HG02588 (cell line): ENCODE data around the gene C9orf85.
A peak's percentile ranks its signal among the peaks of the same experiment; 100 is the strongest.
"Not testable (repeated sequence)": the region's sequence is repeated elsewhere in the genome, so short reads cannot be mapped to it uniquely, and the experiment has no call there.

Experiments used
- ATAC-seq: cut with Tn5 transposase; IDR thresholded peaks from one replicate; pipeline ENCODE4 v1.9.1; 2021; ENCODE audit warnings: mild to moderate bottlenecking, moderate library complexity; ENCODE audit not compliant: unreplicated experiment

The C9orf85 gene

DNA sequence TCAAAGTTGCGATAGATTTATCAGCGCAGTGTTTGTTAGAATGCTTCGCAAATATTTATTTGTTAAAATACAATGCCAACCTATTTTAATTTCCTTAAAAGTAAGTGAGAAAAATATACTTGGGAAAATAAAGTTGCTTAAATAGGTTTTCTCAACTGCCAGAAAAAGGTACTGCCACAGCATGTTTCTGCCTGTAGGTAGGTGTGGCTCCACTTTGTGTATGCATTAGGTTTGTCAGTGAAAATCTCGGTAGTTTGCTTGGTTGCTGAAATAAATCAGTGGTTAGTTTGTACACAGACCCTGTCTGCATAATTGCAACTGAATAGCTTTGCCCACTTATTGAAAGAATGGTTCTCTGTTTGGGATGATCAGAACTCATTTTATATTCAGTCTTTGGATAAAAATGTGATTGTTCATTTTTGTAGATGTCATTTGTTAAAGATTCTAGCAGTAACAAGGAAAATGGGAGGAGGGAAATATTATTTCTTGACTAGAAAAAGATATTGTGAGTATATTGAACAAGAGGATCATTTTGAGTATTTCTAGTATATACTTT is 25.7 kb downstream of the C9orf85 start:
- no peak for ATAC-seq

DNA sequence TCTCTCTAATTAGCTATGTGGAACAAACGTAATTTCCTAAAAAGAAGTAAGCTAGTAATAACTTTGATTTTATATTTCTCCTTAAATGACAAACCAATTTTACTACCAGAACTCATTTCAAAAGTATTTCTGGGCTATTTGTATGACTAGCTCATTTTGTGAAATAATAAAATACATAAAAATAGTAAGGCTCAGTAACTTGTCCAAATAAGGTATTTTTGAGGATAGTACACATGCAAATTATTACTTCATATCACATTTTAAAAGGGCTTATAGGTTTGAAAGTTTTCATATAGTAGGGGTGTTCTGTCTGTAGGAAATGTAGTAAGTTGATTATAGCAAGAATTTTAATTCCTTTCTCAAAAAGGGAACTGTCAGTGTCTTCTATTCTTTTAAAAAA is 26.5 kb downstream of the C9orf85 start:
- ATAC-seq: no peak

DNA sequence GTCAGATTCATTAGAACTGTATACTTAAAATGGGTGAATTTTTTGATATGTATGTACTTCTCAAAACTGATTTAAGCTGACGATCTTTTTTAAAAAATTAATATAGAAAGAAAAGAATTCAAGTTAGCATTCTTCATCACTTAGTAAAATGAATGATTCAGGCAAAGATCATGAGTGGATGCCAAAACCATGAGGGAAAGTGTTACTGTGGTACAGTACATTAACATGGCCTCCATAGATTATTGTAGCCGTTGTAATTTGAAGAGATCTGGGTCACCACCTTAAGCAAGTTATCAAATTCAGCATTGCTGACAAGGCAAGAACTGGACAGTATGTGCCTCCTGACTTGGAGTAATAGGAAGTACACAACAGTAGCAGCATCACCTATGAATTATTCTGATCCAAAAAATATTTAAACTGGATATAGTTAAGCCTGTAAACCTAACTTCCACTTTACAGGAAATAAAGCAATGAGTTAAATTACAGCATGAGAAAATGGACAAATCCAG is 29.7 kb downstream of the C9orf85 start:
- no peak for ATAC-seq

DNA sequence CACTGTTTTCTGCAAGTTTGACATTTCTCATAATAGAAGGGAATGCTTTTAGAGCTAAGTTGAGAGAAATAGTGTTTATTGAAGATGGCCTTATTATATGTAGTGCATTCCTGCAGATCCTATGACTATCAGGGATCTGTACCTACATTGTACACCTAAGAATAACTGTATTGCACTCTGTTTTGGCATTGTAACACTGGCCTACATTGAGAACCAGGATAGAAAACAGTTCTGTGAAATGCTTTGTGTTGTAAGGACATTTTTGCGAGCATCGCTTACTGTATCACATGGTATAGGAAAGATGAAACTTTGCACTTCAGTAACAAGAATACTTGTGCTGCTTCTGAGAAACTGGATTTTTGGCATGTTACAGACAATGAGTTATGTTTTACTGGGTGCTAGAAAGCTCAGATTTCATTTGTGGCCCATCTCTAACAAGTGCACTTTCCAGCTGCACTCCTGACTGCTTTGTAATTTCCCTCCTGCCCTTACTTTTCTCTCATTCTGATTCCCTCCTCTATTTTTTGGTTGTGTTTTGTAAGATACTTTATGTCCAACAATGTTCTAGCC is 30.6 kb downstream of the C9orf85 start:
- no peak for ATAC-seq

DNA sequence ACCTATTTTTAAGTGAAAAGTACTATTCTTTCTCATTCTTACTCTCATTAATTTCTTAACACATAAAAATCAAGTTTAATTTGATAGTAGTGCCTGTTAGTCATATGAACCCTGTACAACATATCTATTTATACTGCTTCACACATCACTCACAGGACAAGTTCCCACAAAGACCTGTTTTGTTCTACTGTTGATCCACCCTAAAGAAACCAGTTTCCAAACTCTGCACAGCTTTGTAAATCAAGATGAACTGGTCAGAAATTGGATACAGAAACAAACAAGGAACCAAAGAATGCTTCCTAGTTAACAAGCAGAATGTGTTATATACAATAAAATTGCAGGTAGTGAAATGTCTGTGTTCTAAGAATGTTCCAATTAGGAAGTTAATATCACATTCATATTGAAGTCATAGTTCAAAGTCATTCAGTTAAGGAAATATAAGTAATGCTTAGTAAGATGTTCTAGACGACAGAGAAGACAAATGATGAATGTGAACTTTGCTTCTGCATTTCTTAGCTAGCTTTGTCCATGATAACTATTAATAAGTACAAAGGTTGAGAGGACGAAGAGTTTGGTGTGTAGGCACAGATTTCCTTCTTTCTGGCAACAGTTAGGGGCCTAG is 33.4 kb downstream of the C9orf85 start:
- ATAC-seq: no peak

DNA sequence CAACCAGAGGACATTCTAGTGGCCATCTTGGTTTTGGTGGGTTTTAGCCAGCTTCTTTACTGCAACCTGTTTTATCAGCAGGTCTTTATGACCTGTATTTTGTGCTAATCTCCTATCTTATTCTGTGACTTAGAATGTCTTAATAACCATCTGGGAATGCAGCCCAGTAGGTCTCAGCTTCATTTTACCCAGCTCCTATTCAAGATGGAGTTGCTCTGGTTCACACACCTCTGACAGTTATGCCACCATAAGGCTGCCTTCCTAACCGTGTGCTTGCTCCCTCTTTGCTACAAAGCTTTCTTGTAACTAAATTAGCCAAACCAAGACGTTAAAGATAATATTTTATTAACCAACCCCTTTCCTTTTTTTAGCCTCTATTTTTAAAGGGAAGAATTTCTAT is 43.2 kb downstream of the C9orf85 start:
- not testable (repeated sequence) for ATAC-seq

DNA sequence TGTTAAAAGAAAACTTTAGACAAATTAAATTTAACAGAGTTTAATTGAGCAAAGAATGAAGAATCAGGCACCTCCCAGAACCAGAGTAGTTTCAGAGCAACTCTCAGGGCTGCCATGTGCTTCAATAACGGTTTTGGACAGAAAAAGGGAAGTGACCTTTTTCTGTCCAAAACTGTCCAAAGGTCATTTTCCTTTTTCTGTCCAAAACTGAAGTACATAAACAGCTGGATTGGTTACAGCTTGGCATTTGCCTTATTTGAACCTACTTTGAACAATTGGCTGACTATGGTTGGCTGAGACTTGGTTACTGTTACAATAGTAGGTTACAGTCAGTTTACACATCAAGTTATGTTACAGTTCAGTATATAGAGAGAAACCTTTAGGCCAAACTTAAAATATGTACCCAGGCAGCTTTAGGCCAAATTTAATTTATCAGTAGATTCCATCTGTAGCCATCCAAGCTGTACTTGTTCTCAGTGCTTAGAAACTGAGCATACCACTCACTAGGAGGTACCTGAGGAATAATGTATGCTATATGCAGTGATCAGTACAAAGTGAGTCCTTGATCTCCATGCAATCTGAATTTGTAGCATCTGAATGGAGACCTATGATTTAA is 44.0 kb downstream of the C9orf85 start:
- peak; percentile 86 for ATAC-seq

DNA sequence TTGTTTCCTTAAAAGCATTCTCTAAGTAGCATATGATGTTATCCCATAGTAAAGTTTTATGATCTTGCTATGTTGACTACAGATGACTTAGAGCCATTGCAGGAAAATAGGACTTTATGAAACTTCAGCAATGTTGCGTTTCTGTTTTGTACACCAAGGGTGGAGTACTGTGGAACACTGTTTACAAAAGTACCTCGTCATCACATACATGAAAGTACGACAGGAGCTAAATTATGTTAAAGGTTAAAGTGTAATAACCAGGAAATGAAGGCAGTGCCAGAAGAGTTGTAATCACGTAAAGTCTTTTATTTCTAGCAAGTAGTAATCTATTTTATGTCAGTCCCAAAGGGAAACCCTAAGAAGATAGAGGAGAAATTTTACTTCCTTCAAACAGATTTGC is 50.9 kb downstream of the C9orf85 start:
- ATAC-seq: no peak

DNA sequence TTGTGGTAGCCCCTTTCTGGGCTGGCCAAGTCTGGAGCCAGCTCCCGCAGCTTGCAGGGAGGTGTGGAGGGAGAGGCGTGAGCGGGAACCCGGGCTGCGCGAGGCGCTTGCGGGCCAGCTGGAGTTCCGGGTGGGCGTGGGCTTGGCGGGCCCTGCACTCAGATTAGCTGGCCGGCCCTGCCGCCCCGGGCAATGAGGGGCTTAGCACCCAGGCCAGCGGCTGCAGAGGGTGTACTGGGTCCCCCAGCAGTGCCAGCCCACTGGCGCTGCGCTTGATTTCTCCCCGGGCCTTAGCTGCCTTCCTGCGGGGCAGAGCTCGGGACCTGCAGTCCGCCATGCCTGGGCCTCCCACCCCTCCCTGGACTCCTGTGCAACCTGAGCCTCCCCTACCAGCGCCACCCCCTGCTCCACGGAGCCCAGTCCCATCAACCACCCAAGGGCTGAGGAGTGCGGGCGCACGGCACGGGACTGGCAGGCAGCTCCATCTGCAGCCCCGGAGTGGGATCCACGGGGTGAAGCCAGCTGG is 52.1 kb downstream of the C9orf85 start:
- ATAC-seq: not testable (repeated sequence)

DNA sequence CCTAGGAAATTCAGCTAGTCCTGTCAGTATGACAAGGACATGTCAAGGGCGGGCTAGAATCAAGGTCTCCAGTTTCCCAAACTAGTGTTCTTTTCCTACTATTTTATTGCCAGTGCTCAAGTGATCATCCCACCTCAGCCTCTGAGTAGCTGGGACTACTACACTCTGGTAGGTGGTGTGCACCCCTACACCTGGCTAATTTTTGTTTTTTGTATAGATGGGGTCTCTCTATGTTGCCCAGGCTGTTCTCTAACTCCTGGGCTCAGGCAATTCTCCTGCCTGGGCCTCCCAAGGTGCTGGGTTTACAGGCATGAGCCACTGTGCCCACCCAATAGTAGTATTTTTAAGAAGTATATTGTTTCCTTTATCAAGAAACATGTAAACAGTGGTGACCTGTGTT is 54.0 kb downstream of the C9orf85 start:
- ATAC-seq: no peak

DNA sequence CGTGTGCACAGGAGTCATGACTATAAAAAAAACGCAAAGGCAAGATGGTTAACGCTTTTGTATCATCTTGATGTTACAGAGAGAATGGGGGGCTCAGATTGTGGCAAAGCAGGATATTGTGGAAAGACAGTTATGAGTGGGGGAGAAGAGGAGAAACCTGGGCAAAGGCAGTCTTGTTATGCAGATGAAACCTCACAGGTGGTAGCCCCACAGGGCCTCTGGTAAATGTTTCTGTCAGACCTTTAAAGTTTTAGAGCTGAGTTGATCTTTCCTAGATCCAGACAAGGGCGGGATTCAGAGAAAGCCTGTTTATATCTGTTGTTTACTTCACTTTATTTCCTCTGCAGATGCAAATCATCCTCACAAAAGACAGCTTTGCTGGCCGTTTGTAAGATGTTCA is 55.2 kb downstream of the C9orf85 start:
- ATAC-seq: no peak

DNA sequence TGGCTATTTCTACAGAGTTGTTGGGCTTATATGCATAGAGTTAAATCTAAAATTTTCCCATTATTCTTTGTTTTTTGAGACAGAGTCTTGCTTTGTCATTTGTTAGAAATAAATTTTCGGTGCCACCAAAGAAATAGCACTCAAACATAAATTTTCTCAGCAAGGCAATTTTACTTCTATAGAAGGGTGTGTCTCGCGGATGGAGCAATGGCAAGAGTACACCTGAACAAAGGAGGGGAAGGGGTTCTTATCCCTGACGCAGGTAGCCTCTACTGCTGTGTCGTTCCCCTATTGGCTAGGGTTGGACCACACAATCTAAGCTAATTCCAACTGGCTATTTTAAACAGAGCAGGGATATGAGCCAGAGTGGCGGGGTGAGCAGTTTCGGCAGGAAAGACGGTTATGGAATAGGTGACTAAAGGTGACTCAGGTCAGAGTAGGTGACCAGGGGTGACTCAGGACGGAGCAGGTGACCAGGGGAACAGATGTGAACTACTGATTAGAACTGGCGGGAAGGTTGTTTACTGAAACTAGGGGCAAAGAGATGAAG is 57.2 kb downstream of the C9orf85 start:
- ATAC-seq: no peak

DNA sequence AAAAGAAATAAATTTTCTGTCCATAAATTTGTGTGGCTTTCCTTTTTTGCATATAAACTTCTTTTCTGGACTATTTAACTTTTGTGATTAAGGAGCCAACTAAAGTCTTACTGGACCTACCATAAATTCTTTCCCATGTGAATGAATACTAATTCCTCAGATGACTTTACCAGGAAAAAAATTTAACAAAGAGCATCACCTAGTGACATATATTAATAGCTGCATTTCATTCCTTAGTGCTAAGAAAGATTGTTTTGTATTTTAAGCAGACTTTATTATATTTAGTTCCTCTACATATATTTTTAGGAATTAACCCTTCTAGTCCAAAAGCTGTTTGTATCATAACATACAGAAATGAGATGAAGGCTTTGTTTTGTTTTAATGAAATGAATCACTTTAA is 64.4 kb downstream of the C9orf85 start:
- no peak for ATAC-seq

DNA sequence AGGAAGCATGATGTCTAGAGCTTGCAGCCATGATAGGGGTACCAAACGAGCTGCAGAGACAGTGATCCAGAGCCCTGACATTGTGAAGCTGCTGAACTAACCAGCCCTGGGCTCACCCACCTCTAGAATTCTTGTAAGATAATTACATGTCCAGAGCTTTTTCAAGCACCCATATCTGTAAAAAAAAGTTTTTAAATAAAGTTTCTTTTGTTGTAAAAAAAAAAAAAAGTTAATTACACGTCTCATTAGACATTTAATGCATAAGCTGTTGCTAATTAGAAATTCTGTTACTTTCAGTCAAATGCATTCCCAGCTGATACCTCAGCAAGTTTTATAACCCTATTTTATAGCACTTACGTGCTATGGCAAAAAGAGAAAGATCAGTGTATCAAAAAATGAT is 65.6 kb downstream of the C9orf85 start:
- no peak for ATAC-seq

DNA sequence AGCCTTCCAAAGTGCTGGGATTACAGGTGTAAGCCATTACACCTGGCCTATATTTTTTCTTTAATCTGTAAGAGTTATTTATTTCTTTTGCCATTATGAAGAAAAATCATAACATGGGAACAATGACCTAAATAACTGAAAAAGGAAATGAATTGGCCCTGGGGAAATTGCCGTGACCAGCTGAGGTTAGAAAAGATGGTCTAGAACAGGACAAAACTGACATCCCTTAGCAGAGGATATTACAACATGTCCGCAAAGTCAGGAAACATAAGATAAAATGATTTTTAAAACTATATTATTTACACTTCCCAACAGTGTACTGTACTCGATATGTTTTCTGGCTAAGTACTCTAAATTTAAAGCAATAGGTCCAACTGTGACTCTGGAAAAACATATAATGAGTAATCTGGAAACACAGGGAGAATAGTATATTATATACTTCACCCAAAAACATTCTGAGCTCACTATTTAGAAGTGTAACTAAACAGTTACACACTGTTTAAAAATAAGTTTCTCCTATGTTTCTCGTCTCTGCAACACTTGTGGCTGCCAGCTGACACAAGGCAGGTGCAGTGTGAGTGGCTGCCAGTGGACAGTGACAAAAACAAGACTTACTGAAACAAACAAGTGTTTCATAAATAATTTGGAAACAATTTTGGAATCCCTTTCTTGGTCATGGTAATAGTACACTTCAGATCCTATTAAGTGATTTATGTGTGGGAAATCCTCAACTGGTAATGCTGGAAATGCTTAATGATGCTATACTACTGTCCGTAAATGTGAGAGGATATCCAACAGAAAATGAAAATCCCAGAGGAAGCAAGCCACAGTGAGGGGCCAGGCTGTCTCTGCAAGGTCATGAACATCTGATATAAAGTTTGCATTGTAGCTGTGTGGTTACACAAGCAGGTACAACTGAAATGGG is 69.1 kb downstream of the C9orf85 start:
- no peak for ATAC-seq

DNA sequence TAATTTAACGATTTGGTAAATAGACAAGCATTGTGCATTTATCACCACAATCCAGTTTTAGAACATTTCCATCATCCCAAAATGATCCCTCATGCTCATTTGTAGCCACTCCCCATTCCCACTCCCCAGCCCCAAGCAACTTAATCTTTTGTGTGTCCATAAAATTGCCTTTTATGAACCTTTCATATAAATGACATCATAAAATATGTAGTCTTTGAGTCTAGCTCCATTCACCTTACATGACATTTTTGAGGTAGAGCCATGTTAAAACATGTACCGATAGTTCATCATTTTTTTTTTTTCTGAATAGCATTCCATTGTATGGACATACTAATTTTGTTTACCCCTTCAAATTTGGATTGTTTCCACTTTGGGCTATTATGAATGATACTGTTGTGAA is 70.5 kb downstream of the C9orf85 start:
- no peak for ATAC-seq

DNA sequence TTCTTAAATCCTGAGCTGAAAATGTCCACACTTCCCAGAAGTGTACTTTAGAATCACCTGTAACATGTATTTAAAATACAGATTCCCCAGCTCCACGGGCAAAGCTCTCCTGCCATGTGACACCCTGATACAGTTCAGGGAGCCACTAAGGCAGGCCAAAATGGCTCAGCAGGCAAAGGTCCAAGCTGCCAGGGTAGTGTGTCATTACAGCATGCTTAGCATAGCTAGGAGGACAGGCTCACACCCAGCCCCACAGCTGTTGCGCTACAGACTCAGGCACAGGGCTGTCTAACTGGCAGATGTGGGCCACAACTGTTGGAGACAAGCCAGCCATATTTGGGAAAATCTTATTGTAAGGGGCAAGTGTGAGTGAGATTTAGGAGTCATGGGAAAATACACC is 73.0 kb downstream of the C9orf85 start:
- no peak for ATAC-seq

DNA sequence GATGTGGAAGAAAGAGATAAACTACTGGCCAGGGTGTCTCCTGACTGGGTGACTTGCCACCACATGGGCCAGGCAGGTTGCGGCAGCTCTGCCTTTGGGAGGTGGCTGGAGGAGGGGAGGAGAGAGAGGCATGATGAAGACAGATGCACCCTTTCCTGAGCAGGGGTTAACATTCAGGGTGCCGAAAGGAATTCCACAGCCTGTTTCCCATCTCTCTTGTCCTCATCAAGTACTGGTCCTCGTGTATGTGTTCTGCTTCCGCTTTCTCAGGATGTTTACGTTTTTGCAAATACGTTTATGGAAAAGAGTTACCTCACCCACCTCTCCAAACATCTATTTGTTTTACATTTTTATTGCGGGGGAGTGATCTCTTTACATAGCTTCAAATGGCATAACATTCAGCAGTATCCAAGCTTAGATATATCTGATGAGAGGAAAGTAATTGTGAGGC is 73.4 kb downstream of the C9orf85 start:
- ATAC-seq: no peak

DNA sequence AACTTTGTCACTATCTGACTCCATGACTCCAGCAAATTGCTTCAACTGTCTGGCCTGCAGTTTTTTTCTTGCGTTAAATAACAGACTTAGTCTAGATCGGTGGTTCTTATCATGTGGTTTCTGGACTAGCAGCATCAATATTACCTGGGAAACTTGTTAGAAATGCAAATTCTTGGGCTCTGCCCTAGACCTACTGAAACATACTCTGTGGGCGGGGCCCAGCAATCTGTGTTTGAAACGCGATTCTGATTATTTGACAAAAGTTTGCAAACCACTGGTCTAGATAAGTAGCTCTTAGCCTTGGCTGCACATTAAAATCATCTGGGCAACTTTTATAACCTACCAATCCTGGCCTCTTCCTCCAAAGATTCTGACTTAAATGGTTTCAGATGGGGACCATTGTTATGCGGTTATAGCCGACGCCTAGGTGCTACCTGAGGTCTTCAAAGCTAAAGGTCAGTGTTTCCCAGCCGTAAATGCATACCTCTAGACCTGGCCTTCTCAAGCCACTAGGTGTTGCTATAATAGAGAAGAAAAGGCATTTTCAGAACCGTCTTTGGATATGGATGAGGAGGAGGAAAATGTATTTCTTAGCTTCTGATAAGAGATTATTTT is 74.0 kb downstream of the C9orf85 start:
- ATAC-seq: no peak

DNA sequence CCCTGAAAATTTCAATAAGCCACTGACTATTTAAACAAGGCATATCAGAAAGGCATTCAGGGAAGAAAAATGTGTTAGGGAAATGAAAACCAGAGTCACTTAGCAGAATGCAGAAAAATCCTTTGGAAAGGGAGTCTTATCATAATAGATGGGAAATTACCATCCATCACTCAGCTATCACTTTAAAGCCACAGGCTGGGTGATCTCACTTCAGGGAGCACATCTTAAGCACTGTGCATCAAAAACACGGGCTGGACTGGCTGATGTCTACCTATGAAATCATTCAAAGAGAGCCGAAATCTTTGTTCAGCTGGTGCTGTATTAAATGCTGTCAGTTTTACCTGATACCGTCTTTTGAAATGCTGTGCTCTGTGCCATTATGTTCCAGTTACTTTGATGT is 75.5 kb downstream of the C9orf85 start:
- ATAC-seq: no peak
